Endodermal cell (in vitro differentiated cells): ENCODE data around the gene SYT13. TPM values are rescaled to one million over a fixed set of nuclear protein-coding genes. Genes with fewer than 3 reads are reported as not detected.

Experiments used
- DNase-seq: peaks from one replicate; pipeline ENCODE4 v3.0.0-alpha.2; 2017
- H3K27ac ChIP-seq: 2 replicates; pipeline ENCODE4 v1.5.1; 2013; ENCODE audit warnings: mild to moderate bottlenecking, low read depth, low read length, moderate library complexity
- H3K27me3 ChIP-seq: 2 replicates; pipeline ENCODE4 v1.6.1; 2013; ENCODE audit warnings: mild to moderate bottlenecking, low read length, moderate library complexity; ENCODE audit not compliant: insufficient read depth, control insufficient read depth, poor library complexity, severe bottlenecking
- H3K36me3 ChIP-seq: 2 replicates; pipeline ENCODE4 v1.7.0; 2013; ENCODE audit warnings: mild to moderate bottlenecking, low read length, moderate library complexity; ENCODE audit not compliant: control insufficient read depth, insufficient read depth
- H3K4me1 ChIP-seq: one replicate; pipeline ENCODE4 v1.7.0; 2013; ENCODE audit warnings: low read length; ENCODE audit not compliant: control insufficient read depth, insufficient read depth
- H3K4me3 ChIP-seq: 2 replicates; pipeline ENCODE4 v1.5.1; 2013; ENCODE audit warnings: mild to moderate bottlenecking, low read length, moderate library complexity
- H3K9ac ChIP-seq: 2 replicates; pipeline ENCODE4 v1.6.1; 2013; ENCODE audit warnings: mild to moderate bottlenecking, low read length, moderate library complexity; ENCODE audit not compliant: poor library complexity, severe bottlenecking; ENCODE audit errors: extremely low read depth
- H3K9me3 ChIP-seq: 2 replicates; pipeline ENCODE4 v1.6.1; 2013; ENCODE audit warnings: mild to moderate bottlenecking, low read length, moderate library complexity; ENCODE audit not compliant: control insufficient read depth
- H3K27ac Mint-ChIP-seq: 2 replicates; pipeline ENCODE4 v1.8.0; 2020; ENCODE audit warnings: mixed read lengths
- H3K27me3 Mint-ChIP-seq: 2 replicates; pipeline ENCODE4 v1.8.0; 2021; ENCODE audit warnings: mild to moderate bottlenecking, mixed read lengths; ENCODE audit not compliant: insufficient read depth
- H3K36me3 Mint-ChIP-seq: 2 replicates; pipeline ENCODE4 v1.8.0; 2020; ENCODE audit warnings: low read depth, mixed read lengths
- H3K4me1 Mint-ChIP-seq: 2 replicates; pipeline ENCODE4 v1.8.0; 2020; ENCODE audit warnings: mixed read lengths
- H3K4me3 Mint-ChIP-seq: 2 replicates; pipeline ENCODE4 v1.8.0; 2020; ENCODE audit warnings: mild to moderate bottlenecking, moderate library complexity, mixed read lengths
- H3K9me3 Mint-ChIP-seq: 2 replicates; pipeline ENCODE4 v1.8.0; 2020; ENCODE audit warnings: mild to moderate bottlenecking, mixed read lengths
- WGBS, 2 experiments: methylation state at CpG; one replicate each; pipeline versions ENCODE4 v1.1.5 to v1.1.7; 2013; ENCODE audit warnings: missing lambda C conversion rate in 2 of 2, mixed read lengths in 1 of 2; ENCODE audit not compliant: insufficient coverage in 1 of 2, insufficient read length in 1 of 2; 5-methylcytosine and 5-hydroxymethylcytosine counted together
- total RNA-seq, 2 donors: library from RNA; stranded (reverse); fragmentation: NEBNext Ultra II Directional in 1 of 2; extraction: Animal tissue kit (Norgen Biotek cat#: 25700) in 1 of 2; gene quantifications; 2 replicates in 1 of 2; 3 replicates in 1 of 2; pipeline ENCODE4 v1.2.1, GENCODE V29; 2021
- TF ChIP-seq, protein P1 (sequence below): fragments of 200-600 bp; sonication (generic); conservative IDR thresholded peaks from 2 replicates; pipeline ENCODE4 v1.5.0; 2021; ENCODE audit warnings: antibody characterized with exemption, mild to moderate bottlenecking

SYT13 gene
- total RNA-seq, 2 donors from 2014 or later: 3.2 to 9.3 TPM

DNA sequence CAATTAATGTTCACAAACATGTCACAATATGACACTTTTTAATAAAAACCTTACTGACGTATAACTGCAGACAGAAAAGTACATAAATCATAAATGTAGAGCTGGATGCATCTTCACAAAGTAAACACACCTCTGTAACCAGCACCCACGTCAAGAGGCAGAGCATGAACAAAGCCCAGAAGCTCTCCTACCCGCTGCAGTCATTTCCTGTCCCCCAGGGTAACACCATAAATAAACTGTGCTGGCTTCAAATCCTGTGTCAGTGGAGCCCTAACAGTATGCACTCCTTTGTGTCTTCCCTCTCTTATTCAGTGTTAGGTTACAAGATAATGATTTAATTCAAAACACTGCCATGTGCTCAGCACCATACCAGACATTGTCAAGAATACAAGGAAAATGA lies 5.7 kb downstream of the SYT13 start:
- Mint-ChIP-seq H3K27me3 (peaks cover 31% of the 10 kb centered on the region), H3K4me1 (peaks cover 7% of the 10 kb centered on the region), H3K9me3 (peaks cover 10% of the 10 kb centered on the region), H3K27ac (no peak overlapping the region), H3K36me3 (no peaks in the 10 kb centered on the region), H3K4me3 (no peak overlapping the region)
- Histone ChIP-seq H3K4me1 (no peaks in the 10 kb centered on the region), H3K9me3 (peaks cover 6% of the 10 kb centered on the region), H3K36me3 (no peaks in the 10 kb centered on the region), H3K9ac (no peak overlapping the region), H3K27ac (no peak overlapping the region), H3K27me3 (peaks cover 31% of the 10 kb centered on the region), H3K4me3 (no peak overlapping the region)
- DNase-seq: no peak
- WGBS, 2 experiments: 79 to 93% methylated on average over 2 to 3 of the region's 3 CpGs
- TF ChIP-seq, protein P1, sequence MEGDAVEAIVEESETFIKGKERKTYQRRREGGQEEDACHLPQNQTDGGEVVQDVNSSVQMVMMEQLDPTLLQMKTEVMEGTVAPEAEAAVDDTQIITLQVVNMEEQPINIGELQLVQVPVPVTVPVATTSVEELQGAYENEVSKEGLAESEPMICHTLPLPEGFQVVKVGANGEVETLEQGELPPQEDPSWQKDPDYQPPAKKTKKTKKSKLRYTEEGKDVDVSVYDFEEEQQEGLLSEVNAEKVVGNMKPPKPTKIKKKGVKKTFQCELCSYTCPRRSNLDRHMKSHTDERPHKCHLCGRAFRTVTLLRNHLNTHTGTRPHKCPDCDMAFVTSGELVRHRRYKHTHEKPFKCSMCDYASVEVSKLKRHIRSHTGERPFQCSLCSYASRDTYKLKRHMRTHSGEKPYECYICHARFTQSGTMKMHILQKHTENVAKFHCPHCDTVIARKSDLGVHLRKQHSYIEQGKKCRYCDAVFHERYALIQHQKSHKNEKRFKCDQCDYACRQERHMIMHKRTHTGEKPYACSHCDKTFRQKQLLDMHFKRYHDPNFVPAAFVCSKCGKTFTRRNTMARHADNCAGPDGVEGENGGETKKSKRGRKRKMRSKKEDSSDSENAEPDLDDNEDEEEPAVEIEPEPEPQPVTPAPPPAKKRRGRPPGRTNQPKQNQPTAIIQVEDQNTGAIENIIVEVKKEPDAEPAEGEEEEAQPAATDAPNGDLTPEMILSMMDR: no peak

DNA sequence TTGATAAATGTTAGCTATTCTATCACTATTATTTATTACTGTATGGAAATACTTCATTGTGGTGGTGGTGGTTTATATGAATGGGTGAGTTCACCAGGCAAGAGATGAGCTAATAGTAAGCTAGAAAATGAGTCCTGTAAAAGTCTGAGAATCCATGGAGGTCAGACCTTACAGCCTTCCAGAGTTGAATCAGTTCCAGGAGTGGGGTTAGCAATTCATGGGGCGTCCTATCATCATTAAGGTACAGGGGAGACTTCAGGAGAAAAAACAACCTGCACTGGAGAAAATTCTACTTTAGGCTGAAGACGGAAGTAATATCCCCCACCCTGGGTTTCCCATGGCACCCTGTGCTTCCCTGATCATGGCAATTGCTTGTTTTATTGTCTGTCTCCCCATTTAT lies 6.5 kb downstream of the SYT13 start:
- WGBS, 2 experiments: 91 to 100% methylated on average over 1 to 2 of the region's 2 CpGs
- Mint-ChIP-seq H3K27me3 (peaks cover 24% of the 10 kb centered on the region), H3K27ac (no peak overlapping the region), H3K9me3 (peaks cover 10% of the 10 kb centered on the region), H3K36me3 (no peaks in the 10 kb centered on the region), H3K4me3 (no peak overlapping the region), H3K4me1 (peaks cover 2% of the 10 kb centered on the region)
- DNase-seq: no peak
- Histone ChIP-seq H3K36me3 (no peaks in the 10 kb centered on the region), H3K9ac (no peak overlapping the region), H3K27ac (no peak overlapping the region), H3K9me3 (peaks cover 6% of the 10 kb centered on the region), H3K27me3 (peaks cover 23% of the 10 kb centered on the region), H3K4me1 (no peaks in the 10 kb centered on the region), H3K4me3 (no peak overlapping the region)
- TF ChIP-seq, protein P1: no peak

DNA sequence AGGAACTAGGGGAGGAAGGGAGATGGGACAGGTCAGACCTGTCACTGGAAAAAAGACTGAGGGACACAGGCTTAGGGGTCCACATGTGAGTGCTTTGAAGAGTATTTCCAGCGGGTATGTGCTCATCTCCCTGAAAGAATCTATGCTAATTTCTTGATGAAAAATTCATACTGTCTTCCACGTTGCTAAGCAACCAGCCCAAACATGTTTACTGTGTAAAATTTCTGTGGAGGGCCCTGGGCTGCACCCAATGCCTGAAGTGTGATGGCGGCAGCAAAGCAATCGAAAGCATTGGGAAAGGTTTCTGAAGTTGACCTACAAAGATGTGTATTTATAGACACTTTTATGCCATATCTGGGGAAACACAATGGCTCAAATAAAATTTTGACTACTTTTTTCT lies 7.4 kb downstream of the SYT13 start:
- peaks cover 20% of the 10 kb centered on the region for H3K27me3 Mint-ChIP-seq
- no peak for DNase-seq
- no peaks in the 10 kb centered on the region for H3K36me3 Mint-ChIP-seq
- H3K27me3 ChIP-seq: peaks cover 14% of the 10 kb centered on the region
- no peak overlapping the region for H3K4me3 ChIP-seq
- no peaks in the 10 kb centered on the region for H3K36me3 ChIP-seq
- peaks cover 10% of the 10 kb centered on the region for H3K9me3 Mint-ChIP-seq
- no peak overlapping the region for H3K27ac Mint-ChIP-seq
- 81 to 84% methylated on average over 4 of the region's 4 CpGs for WGBS, 2 experiments
- H3K27ac ChIP-seq: no peak overlapping the region
- H3K9ac ChIP-seq: no peak overlapping the region
- H3K9me3 ChIP-seq: peaks cover 6% of the 10 kb centered on the region
- peaks cover 2% of the 10 kb centered on the region for H3K4me1 Mint-ChIP-seq
- H3K4me1 ChIP-seq: no peaks in the 10 kb centered on the region
- TF ChIP-seq, protein P1: no peak
- no peak overlapping the region for H3K4me3 Mint-ChIP-seq
